ENCODE data around the gene FLVCR2. TPM values are rescaled to one million over a fixed set of nuclear protein-coding genes. Genes with fewer than 3 reads are reported as not detected.
A peak's percentile ranks its signal among the peaks of the same experiment; 100 is the strongest.

The FLVCR2 gene
- total RNA-seq (2021) (6.6 to 12.9 TPM (median 8.1 TPM) in 3 replicates), Bru-seq, nascent RNA (percentile 51 among the genes with signal in this experiment)
- long read RNA-seq, experiment 1, transcript FLVCR2-201 (10 exons, 3,632 nt): major isoform, 8 of 39 reads
- long read RNA-seq, experiment 1, partial matches to known transcripts: 0 of 39 reads
- long read RNA-seq, experiment 1, other reads (novel, unspliced or antisense): 27 of 39 reads
- long read RNA-seq, experiment 2, partial matches to known transcripts: 2 of 8 reads
- long read RNA-seq, experiment 2, other reads (novel, unspliced or antisense): 5 of 8 reads
- long read RNA-seq, experiment 3, partial matches to known transcripts: 0 of 6 reads
- long read RNA-seq, experiment 3, other reads (novel, unspliced or antisense): 4 of 6 reads

- DNase-seq (ENCODE audit: low spot score) (peak; percentile 70), ATAC-seq (peak; percentile 59)
- H3K27ac Mint-ChIP-seq: peak within 1 kb of the TSS; percentile 78
- H3K9me3 Mint-ChIP-seq: no peaks in the 10 kb centered on the region
- ChIA-PET CTCF (interaction anchor here (0.9 to 8.0 kb wide), 43 partner anchors 9 to 514 kb away, joined by 3 to 198 read pairs (median 5); partner anchors contain the start of genes ACYP1, ERG28, TGFB3 and TTLL5), POLR2A (interaction anchor here (1.0 to 2.1 kb wide), 3 partner anchors 17 to 82 kb away, joined by 6 to 17 read pairs (median 7); partner anchors contain the start of genes ERG28 and TTLL5)
- no peak within 1 kb of the TSS; the same call in 1 of the 2 replicates for H3K4me3 Mint-ChIP-seq
- no peaks in the 10 kb centered on the region; the same call in none of the 2 replicates for H3K27me3 Mint-ChIP-seq (ENCODE audit: low read depth)
- no peaks in the 10 kb centered on the region; the same call in 1 of the 2 replicates for H3K4me1 Mint-ChIP-seq
- no peaks in the 10 kb centered on the region for H3K36me3 Mint-ChIP-seq
- TF ChIP-seq AFF4 (CRISPR knock-in tag; IDR thresholded peaks at IDR 0.05; ENCODE audit: borderline replicate concordance) (no peak), FOXK1 (CRISPR knock-in tag; IDR thresholded peaks at IDR 0.05) (no peak), E2F5 (CRISPR knock-in tag; IDR thresholded peaks at IDR 0.05) (no peak), MAX (CRISPR knock-in tag; IDR thresholded peaks at IDR 0.05) (peak; percentile 54; the same call in 1 of the 2 replicates), ZNF423 (CRISPR knock-in tag; IDR thresholded peaks at IDR 0.05) (no peak), HMGA2 (CRISPR knock-in tag; IDR thresholded peaks at IDR 0.05) (no peak), USF1 (CRISPR knock-in tag; IDR thresholded peaks at IDR 0.05) (peak; percentile 87), TCF7 (CRISPR knock-in tag; IDR thresholded peaks at IDR 0.05; ENCODE audit: low read depth) (no peak), CREM (CRISPR knock-in tag; IDR thresholded peaks at IDR 0.05) (no peak), SOX15 (CRISPR knock-in tag; IDR thresholded peaks at IDR 0.05) (no peak), SP1 (CRISPR knock-in tag; conservative IDR thresholded peaks at IDR 0.05) (peak; percentile 60; the same call in 1 of the 2 replicates), USF2 (CRISPR knock-in tag; IDR thresholded peaks at IDR 0.05) (peak; percentile 92), SMAD4 (CRISPR knock-in tag; IDR thresholded peaks at IDR 0.05) (no peak), ZNF396 (CRISPR knock-in tag; IDR thresholded peaks at IDR 0.05; ENCODE audit: borderline replicate concordance) (no peak), HMGXB4 (CRISPR knock-in tag; IDR thresholded peaks at IDR 0.05) (no peak), JAZF1 (CRISPR knock-in tag; IDR thresholded peaks at IDR 0.05) (no peak), ARID4B (CRISPR knock-in tag; IDR thresholded peaks at IDR 0.05; ENCODE audit: borderline replicate concordance) (no peak; the same call in 1 of the 2 replicates), ZNF138 (CRISPR knock-in tag; conservative IDR thresholded peaks at IDR 0.05) (no peak), FOXP1 (CRISPR knock-in tag; IDR thresholded peaks at IDR 0.05; ENCODE audit: borderline replicate concordance) (no peak), MXD4 (CRISPR knock-in tag; IDR thresholded peaks at IDR 0.05; ENCODE audit: borderline replicate concordance) (no peak)
These were observed at the start of gene FLVCR2 for GRCh38 chr14:75578102-75578785. Gene FLVCR2, plus strand, starts transcription at chr14:75578620. Its CDS starts 353 bp downstream, at chr14:75578973.
